Liver (tissue), 9 donors: ENCODE data around the gene BTBD17. TPM values are rescaled to one million over a fixed set of nuclear protein-coding genes. Genes with fewer than 3 reads are reported as not detected.

Experiments
- DNase-seq: peaks from one replicate; pipeline ENCODE4 v3.0.0-alpha.2; 2017; ENCODE audit warnings: low spot score
- H3K27ac ChIP-seq, 2 donors: one replicate each; pipeline ENCODE4 v1.7.0; 2013; ENCODE audit warnings: inconsistent platforms in 2 of 2, low read length in 2 of 2, control low read depth in 1 of 2, low read depth in 1 of 2, mild to moderate bottlenecking in 1 of 2
- H3K27me3 ChIP-seq, 4 donors: one replicate each; pipeline versions ENCODE4 v1.6.1 to v1.7.0; 2013; ENCODE audit warnings: low read length in 3 of 4, inconsistent platforms in 1 of 4, mild to moderate bottlenecking in 1 of 4, moderate library complexity in 1 of 4; ENCODE audit not compliant: control insufficient read depth in 4 of 4, insufficient read depth in 4 of 4
- H3K36me3 ChIP-seq, 4 donors: one replicate each; pipeline versions ENCODE4 v1.6.1 to v1.7.0; 2013; ENCODE audit warnings: low read length in 3 of 4, mild to moderate bottlenecking in 3 of 4, low read depth in 1 of 4, moderate library complexity in 1 of 4; ENCODE audit not compliant: control insufficient read depth in 4 of 4, insufficient read depth in 3 of 4
- H3K4me1 ChIP-seq, 4 donors: one replicate each; pipeline versions ENCODE4 v1.6.1 to v1.7.0; 2013; ENCODE audit warnings: low read length in 3 of 4, mild to moderate bottlenecking in 3 of 4, moderate library complexity in 1 of 4; ENCODE audit not compliant: control insufficient read depth in 4 of 4, insufficient read depth in 4 of 4
- H3K4me3 ChIP-seq, 3 donors: one replicate each; pipeline versions ENCODE4 v1.6.1 to v1.7.0; 2013; ENCODE audit warnings: low read length in 3 of 3, control low read depth in 1 of 3, low read depth in 1 of 3, mild to moderate bottlenecking in 1 of 3
- H3K9ac ChIP-seq, 2 donors: one replicate each; pipeline ENCODE4 v1.7.0; 2013; ENCODE audit warnings: low read length in 2 of 2, mild to moderate bottlenecking in 2 of 2, moderate library complexity in 2 of 2, control low read depth in 1 of 2, low read depth in 1 of 2
- H3K9me3 ChIP-seq, 4 donors: one replicate each; pipeline versions ENCODE4 v1.6.1 to v1.7.0; 2013; ENCODE audit warnings: low read length in 3 of 4; ENCODE audit not compliant: control insufficient read depth in 4 of 4
- EGR1 ChIP-seq, 2 donors: IDR thresholded peaks; 2 replicates each; pipeline ENCODE4 v1.6.1; 2016 to 2018; ENCODE audit warnings: antibody characterized with exemption in 2 of 2, low read depth in 2 of 2
- FOXA1 ChIP-seq: IDR thresholded peaks from 2 replicates; pipeline ENCODE4 v1.6.1; 2016; ENCODE audit warnings: antibody characterized with exemption
- FOXA2 ChIP-seq: IDR thresholded peaks from 2 replicates; pipeline ENCODE4 v1.6.1; 2016; ENCODE audit warnings: antibody characterized with exemption
- GABPA ChIP-seq, 2 donors: IDR thresholded peaks in 1 of 2; conservative IDR thresholded peaks in 1 of 2; 2 replicates each; pipeline ENCODE4 v1.6.1; 2016; ENCODE audit warnings: antibody characterized with exemption in 2 of 2, mild to moderate bottlenecking in 1 of 2, moderate library complexity in 1 of 2
- HNF4A ChIP-seq, 2 donors: conservative IDR thresholded peaks; 2 replicates each; pipeline ENCODE4 v1.6.1; 2016; ENCODE audit warnings: antibody characterized with exemption in 2 of 2, mild to moderate bottlenecking in 2 of 2
- HNF4G ChIP-seq: IDR thresholded peaks from 2 replicates; pipeline ENCODE4 v1.6.1; 2016; ENCODE audit warnings: antibody characterized with exemption
- JUND ChIP-seq, 2 donors: IDR thresholded peaks; 2 replicates each; pipeline ENCODE4 v1.6.1; 2016; ENCODE audit warnings: antibody characterized with exemption in 2 of 2
- NR2F2 ChIP-seq: IDR thresholded peaks from 2 replicates; pipeline ENCODE4 v1.6.1; 2016; ENCODE audit warnings: antibody characterized with exemption
- RAD21 ChIP-seq, 2 donors: IDR thresholded peaks; 2 replicates each; pipeline ENCODE4 v1.6.1; 2016; ENCODE audit warnings: antibody characterized with exemption in 2 of 2, mild to moderate bottlenecking in 2 of 2
- YY1 ChIP-seq: IDR thresholded peaks from 2 replicates; pipeline ENCODE4 v1.6.1; 2016; ENCODE audit warnings: antibody characterized with exemption, mild to moderate bottlenecking
- WGBS: extraction: QIAGEN DNeasy Blood & Tissue Kit; methylation state at CpG from one replicate; pipeline ENCODE4 v1.1.7; 2013; 5-methylcytosine and 5-hydroxymethylcytosine counted together
- polyA plus RNA-seq, 2 donors: library from polyadenylated mRNA; stranded (reverse) in 1 of 2; unstranded in 1 of 2; fragments of 200-250 nt in 1 of 2; fragments of >200 nt in 1 of 2; fragmentation: Nextera tagmentation in 1 of 2; extraction: Ambion mirVana in 1 of 2; gene quantifications; one replicate each; pipeline versions ENCODE4 v1.2.1 to v1.2.3, GENCODE V29; 2013 to 2015
- total RNA-seq, 2 donors: library from RNA; depleted of rRNA; stranded (reverse); fragments of >200 nt; gene quantifications; one replicate each; pipeline ENCODE4 v1.2.3, GENCODE V29; 2014
- TF ChIP-seq, protein P1 (sequence below): fragments of 150-350 bp; IDR thresholded peaks from 2 replicates; pipeline ENCODE4 v1.5.1; 2017; ENCODE audit warnings: improper control_type of control experiment, low read depth, low read length; ENCODE audit not compliant: missing input control
- TF ChIP-seq, protein P2 (sequence below): IDR thresholded peaks from 2 replicates; pipeline ENCODE4 v1.6.1; 2016; ENCODE audit warnings: antibody characterized with exemption
- TF ChIP-seq, protein P3 (sequence below): IDR thresholded peaks from 2 replicates; pipeline ENCODE4 v1.6.1; 2016; ENCODE audit warnings: antibody characterized with exemption
- TF ChIP-seq, protein P4 (sequence below): IDR thresholded peaks from 2 replicates; pipeline ENCODE4 v1.6.1; 2016; ENCODE audit warnings: antibody characterized with exemption, mild to moderate bottlenecking
- donor health status: healthy.
- donor health status: healthy.
- donor health status: healthy.
- donor health status: healthy.
- donor health status: healthy.

The BTBD17 gene
- total and polyA plus RNA-seq, 4 donors, result not detected

DNA sequence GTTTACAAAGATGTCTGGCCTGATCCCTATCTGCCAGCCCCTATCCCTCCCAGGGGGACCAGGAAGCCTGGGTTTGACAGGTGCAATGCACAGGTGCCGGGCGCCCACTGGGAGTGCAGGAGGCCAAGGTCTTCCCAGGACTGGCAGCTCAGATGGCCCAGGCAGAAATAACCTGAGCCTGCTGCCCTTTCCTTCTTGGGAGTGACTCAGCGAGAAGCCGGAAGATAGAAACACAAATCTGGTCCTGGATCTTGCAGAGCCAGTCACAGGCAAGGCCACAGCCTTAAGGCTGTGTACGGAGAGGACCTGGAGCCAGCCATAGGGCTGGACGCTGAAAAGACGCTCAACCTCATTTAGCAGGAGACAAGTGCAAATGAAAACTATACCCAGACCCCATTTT is 33.3 kb upstream of the BTBD17 start (continued):
- TF ChIP-seq, protein P1, sequence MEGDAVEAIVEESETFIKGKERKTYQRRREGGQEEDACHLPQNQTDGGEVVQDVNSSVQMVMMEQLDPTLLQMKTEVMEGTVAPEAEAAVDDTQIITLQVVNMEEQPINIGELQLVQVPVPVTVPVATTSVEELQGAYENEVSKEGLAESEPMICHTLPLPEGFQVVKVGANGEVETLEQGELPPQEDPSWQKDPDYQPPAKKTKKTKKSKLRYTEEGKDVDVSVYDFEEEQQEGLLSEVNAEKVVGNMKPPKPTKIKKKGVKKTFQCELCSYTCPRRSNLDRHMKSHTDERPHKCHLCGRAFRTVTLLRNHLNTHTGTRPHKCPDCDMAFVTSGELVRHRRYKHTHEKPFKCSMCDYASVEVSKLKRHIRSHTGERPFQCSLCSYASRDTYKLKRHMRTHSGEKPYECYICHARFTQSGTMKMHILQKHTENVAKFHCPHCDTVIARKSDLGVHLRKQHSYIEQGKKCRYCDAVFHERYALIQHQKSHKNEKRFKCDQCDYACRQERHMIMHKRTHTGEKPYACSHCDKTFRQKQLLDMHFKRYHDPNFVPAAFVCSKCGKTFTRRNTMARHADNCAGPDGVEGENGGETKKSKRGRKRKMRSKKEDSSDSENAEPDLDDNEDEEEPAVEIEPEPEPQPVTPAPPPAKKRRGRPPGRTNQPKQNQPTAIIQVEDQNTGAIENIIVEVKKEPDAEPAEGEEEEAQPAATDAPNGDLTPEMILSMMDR, result no peak
- no peak for TF ChIP-seq YY1
- TF ChIP-seq NR2F2, result no peak

DNA sequence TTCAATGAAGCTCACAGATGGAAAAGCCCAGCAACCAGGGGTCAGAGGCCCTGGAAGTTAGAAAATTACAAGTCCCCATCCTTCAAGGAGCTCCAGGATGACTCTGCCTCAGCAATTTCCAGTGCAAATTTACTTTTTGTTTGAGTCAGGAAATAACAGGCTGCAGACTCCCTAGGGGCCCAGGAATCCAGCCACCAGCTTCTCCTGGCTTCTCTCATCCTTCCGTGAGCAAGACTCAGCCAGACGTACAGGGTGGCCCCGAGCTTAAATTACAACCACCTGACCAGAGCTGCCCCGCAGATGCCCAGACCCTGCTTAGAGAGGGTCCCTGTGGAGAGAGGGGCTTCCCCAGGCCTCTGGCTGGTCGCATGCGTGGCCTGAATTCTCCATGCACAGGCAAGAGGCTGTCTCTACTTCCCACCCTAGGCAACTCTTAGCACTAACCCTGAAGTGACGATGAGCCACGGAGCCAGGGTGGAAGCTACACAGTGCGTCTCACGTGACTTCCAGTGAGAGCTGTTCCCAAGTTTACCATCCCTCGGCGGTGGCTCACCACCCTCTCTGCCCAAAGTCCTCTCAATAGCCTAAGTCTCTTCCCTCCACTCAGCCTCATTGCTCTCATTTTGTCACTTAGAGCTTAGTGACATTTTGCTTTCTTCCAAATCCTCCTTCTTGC is 32.7 kb upstream of the BTBD17 start:
- TF ChIP-seq, protein P2, sequence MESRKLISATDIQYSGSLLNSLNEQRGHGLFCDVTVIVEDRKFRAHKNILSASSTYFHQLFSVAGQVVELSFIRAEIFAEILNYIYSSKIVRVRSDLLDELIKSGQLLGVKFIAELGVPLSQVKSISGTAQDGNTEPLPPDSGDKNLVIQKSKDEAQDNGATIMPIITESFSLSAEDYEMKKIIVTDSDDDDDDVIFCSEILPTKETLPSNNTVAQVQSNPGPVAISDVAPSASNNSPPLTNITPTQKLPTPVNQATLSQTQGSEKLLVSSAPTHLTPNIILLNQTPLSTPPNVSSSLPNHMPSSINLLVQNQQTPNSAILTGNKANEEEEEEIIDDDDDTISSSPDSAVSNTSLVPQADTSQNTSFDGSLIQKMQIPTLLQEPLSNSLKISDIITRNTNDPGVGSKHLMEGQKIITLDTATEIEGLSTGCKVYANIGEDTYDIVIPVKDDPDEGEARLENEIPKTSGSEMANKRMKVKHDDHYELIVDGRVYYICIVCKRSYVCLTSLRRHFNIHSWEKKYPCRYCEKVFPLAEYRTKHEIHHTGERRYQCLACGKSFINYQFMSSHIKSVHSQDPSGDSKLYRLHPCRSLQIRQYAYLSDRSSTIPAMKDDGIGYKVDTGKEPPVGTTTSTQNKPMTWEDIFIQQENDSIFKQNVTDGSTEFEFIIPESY, result no peak
- TF ChIP-seq HNF4A (conservative IDR thresholded peaks at IDR 0.05), result no peak
- WGBS, result 93% methylated on average over 12 of the region's 12 CpGs
- no peak overlapping the region for H3K9ac ChIP-seq
- no peaks in the 10 kb centered on the region for H3K9me3 ChIP-seq
- H3K27me3 ChIP-seq, result no peaks in the 10 kb centered on the region
- no peaks in the 10 kb centered on the region for H3K36me3 ChIP-seq
- H3K27ac ChIP-seq, result no peak overlapping the region
- no peak overlapping the region for H3K4me3 ChIP-seq
- no peaks in the 10 kb centered on the region for H3K4me1 ChIP-seq
- no peak for DNase-seq

DNA sequence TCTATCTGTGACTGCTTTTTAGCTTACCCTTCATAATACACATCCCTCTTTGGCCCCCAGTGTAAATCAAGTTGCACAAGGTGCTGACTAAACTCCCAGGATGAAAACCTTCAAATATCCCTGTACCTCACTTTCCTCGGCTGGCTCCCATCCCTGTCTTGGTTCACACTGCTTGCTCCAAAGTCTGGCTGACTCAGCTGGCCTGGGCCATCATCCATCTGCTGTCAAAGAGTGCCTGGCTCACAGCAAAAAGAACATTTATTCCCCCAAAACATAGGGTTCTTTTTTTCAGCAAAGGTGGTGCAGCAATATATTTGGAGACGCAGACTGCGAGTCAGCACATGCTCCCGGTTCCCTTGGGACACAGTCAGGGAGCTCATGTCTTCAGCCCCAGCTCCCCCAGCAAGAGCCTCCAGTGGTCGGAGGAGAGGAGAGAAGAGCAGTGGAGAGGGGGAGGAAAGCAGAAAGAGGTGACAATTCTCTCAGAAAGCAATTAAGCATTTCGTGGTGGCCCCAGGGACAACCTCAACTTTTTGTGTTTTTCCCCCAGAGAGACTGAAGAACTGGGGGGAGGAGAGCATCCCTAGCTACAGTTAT is 31.8 kb upstream of the BTBD17 start:
- H3K4me3 ChIP-seq, result no peak overlapping the region
- TF ChIP-seq HNF4G, result no peak
- no peak for TF ChIP-seq GABPA (IDR thresholded peaks at IDR 0.05 in 1 of 2, conservative IDR thresholded peaks at IDR 0.05 in 1 of 2)
- no peak for TF ChIP-seq FOXA2
- TF ChIP-seq, protein P3, sequence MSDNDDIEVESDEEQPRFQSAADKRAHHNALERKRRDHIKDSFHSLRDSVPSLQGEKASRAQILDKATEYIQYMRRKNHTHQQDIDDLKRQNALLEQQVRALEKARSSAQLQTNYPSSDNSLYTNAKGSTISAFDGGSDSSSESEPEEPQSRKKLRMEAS, result no peak
- TF ChIP-seq, protein P4, sequence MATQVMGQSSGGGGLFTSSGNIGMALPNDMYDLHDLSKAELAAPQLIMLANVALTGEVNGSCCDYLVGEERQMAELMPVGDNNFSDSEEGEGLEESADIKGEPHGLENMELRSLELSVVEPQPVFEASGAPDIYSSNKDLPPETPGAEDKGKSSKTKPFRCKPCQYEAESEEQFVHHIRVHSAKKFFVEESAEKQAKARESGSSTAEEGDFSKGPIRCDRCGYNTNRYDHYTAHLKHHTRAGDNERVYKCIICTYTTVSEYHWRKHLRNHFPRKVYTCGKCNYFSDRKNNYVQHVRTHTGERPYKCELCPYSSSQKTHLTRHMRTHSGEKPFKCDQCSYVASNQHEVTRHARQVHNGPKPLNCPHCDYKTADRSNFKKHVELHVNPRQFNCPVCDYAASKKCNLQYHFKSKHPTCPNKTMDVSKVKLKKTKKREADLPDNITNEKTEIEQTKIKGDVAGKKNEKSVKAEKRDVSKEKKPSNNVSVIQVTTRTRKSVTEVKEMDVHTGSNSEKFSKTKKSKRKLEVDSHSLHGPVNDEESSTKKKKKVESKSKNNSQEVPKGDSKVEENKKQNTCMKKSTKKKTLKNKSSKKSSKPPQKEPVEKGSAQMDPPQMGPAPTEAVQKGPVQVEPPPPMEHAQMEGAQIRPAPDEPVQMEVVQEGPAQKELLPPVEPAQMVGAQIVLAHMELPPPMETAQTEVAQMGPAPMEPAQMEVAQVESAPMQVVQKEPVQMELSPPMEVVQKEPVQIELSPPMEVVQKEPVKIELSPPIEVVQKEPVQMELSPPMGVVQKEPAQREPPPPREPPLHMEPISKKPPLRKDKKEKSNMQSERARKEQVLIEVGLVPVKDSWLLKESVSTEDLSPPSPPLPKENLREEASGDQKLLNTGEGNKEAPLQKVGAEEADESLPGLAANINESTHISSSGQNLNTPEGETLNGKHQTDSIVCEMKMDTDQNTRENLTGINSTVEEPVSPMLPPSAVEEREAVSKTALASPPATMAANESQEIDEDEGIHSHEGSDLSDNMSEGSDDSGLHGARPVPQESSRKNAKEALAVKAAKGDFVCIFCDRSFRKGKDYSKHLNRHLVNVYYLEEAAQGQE, result no peak
- no peak for TF ChIP-seq EGR1 (IDR thresholded peaks at IDR 0.05; ENCODE audit: low read depth in 2 of 2)
- TF ChIP-seq FOXA1, result no peak
- TF ChIP-seq JUND (IDR thresholded peaks at IDR 0.05), result no peak
- TF ChIP-seq, protein P2, result no peak
- TF ChIP-seq HNF4A (conservative IDR thresholded peaks at IDR 0.05), result no peak
- TF ChIP-seq, protein P1, result no peak
- no peak for TF ChIP-seq RAD21 (IDR thresholded peaks at IDR 0.05)
- TF ChIP-seq YY1, result no peak
- H3K36me3 ChIP-seq, result no peaks in the 10 kb centered on the region
- no peak overlapping the region for H3K27ac ChIP-seq
- WGBS, result 90% methylated on average over 6 of the region's 6 CpGs
- H3K27me3 ChIP-seq, result no peaks in the 10 kb centered on the region
- no peak overlapping the region for H3K9ac ChIP-seq
- H3K4me1 ChIP-seq, result no peaks in the 10 kb centered on the region
- DNase-seq, result no peak
- no peaks in the 10 kb centered on the region for H3K9me3 ChIP-seq
